ENCODE data around the gene ZNF394. TPM values are rescaled to one million over a fixed set of nuclear protein-coding genes. Genes with fewer than 3 reads are reported as not detected.
A peak's percentile ranks its signal among the peaks of the same experiment; 100 is the strongest.

The ZNF394 gene
- polyA plus RNA-seq, 3 donors = 13.7 to 14.6 (median 14.6) TPM

GRCh38 chr7:99497766-99498545 is 2.1 kb downstream of the ZNF394 start:
- DNase-seq (ENCODE audit: low read depth in 3 of 3, low spot score in 2 of 3) = no peak

DNA sequence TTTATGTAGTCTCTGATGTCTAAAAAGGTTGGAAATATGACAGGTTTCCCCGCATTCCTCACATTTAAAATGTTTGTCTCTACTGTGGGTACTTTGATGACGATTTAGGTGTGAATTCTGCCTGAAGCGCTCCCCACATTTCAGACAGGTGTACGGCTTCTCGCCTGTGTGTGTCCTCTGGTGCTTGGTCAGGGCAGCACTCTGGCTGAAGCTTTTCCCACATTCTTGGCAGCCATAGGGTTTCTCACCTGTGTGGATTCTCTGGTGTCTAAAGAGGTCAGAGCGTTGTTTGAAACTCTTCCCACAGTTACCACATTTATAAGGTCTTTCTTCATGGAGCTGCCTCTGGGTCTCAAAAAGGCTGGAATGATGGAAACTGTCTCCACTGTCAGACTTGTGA is 6.3 kb downstream of the ZNF394 start:
- DNase-seq (ENCODE audit: low read depth in 3 of 3, low spot score in 2 of 3) = no peak

DNA sequence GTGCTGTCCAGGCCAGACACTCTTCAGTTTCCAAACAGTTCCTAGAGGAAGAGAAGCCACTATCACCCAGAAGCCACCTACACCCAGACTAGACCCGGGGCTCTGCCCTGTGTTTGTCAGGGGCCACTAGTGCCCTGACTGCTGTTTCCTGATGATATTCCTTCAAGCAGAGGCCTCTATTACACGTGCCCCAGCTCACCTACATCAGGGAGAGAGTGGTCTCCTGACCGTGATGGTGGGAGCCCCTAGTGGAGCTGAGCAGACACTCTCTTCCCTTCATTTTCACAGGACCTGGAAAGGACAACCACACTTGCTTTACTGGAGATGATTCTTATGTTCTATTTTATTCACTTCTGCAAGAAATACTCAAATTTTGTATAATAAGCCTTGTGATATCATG is 9.2 kb downstream of the ZNF394 start:
- no peak for DNase-seq (ENCODE audit: low read depth in 3 of 3, low spot score in 2 of 3)

GRCh38 chr7:99489235-99489634 is 10.8 kb downstream of the ZNF394 start:
- DNase-seq (ENCODE audit: low read depth in 3 of 3, low spot score in 2 of 3) = no peak

GRCh38 chr7:99485094-99485493 is 15.0 kb downstream of the ZNF394 start:
- no peak for DNase-seq (ENCODE audit: low read depth in 3 of 3, low spot score in 2 of 3)

DNA sequence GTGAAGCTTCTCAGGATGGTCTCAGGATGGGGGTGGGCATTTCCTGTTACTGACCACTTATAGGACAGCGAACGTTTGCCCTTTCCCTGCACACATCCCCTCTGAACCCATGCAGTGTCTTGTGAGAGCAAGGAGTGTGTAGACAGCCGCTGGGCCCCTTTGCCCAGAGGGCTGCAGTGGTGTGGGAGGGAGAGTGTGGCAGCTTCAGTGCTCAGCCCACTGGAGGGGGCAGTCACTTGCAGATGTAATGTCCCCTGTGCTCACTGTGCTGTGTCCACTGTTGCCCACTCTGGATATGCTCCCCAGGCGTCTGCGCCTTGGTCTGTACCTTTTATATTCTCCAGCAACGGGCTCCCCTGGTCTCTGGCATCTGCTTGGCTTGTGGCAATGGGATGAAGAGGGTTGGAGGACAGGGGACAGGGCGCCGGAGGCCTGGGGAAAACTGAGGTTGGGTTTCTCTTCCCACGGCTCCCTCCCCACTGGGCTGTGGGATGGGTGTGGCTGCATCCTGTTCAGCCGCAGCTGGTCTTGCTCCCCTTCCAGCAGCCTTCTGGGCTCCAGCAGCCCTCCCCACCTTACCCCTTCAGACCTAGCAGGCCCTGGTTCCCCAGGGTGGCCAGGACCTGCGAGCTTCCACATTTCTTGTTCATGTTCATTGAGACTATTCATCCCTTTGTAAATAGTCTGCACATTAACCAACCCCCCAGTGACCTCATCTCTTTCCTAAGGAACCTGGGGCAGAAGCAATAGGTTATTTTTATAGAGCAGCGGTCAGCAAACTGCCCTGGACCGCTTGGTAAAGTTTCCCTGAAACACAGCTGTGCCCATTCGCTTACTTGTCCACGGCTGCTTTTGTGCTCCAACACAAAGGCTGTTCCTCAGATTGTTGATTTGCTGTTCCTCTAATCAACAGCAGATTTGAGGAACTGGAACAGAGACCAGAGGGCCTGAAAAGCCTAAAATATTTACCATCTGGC is 21.3 kb downstream of the ZNF394 start:
- DNase-seq (ENCODE audit: low read depth in 3 of 3, low spot score in 2 of 3) = no peak

DNA sequence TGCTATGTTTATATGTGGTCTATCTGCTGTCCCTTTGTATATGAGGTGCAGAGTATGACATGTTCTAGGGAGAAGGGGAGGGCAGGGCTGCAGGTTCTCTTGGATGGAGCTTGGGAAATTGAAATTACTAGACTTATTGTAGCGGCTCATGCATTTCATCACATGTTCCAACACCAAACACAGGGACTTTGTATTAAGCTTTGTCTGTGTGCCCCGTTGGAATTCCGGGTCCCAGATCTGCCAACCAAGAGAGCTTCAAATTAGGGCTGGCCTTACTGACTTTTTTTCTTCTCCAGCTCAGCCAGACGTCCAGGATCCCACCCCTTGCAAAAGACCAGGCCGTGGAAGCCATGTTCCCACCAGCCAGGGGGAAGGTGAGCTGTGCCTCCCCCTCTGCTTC is 24.0 kb downstream of the ZNF394 start:
- DNase-seq (ENCODE audit: low read depth in 3 of 3, low spot score in 2 of 3) = no peak

DNA sequence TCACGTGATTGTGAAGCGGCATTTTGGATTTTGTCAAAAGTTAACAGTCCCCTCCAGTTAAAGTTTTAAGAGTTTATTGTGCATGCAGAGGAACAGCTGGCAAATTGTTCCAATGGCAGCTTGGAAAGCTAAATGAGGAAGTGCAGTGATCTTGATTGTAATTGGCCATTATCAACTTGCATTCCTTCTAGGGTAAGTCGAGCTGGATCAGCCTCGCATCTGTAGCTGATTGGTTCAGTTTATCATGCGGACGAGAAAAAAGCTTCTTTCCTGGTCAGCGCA is 26.8 kb downstream of the ZNF394 start:
- peak; percentile 10 to 19 (median 16) for DNase-seq (ENCODE audit: low read depth in 3 of 3, low spot score in 2 of 3)

DNA sequence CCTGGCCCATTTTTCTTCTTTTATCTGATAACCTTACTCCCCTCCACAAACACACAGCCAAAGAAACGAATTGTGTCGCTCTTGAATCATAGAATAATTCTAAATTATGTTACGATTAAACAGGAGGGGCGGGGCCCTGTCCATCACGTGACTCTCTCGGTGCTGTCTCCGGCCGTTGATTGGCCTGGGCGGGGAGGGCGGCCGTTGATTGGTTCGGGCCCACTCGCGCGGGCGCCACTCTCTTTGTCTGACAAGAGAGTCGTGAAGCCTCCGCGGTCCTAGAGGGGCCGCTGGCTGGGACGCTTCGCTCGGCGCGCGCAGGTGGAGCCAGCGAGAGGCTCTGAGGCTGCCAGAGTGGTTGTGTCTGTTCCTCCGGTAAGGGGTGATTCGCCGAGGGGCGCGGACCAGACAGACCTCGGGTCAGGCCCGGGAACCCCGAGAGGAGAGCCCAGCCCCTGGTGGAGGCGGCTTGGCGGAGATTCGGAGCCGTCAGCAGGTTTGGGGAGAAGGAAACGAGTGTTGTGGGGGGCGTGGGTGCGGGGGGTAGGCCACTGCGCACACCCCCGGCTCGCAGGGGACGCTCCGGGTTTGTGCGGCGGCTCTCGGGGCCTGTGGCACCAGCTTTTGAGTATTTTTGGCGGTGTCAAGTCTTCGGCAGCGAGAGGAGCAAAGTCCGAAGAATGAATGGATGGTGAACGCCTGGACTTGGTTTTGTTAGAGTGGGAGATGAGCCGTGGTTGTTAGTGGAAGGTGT is 27.3 kb downstream of the ZNF394 start, which contains the start of gene ZNF789:
Gene ZNF789 (plus strand): TSS at position 330 of the 754 bp plus-strand sequence. CDS start 3,567 bp downstream, outside the sequence.
- peak; percentile 84 to 93 (median 90) for DNase-seq (ENCODE audit: low read depth in 3 of 3, low spot score in 2 of 3)

GRCh38 chr7:99469381-99470065 is 30.6 kb downstream of the ZNF394 start:
- DNase-seq (ENCODE audit: low read depth in 3 of 3, low spot score in 2 of 3) = no peak

GRCh38 chr7:99468336-99468918 is 31.7 kb downstream of the ZNF394 start:
- DNase-seq (ENCODE audit: low read depth in 3 of 3, low spot score in 2 of 3) = no peak

GRCh38 chr7:99465421-99465768 is 34.7 kb downstream of the ZNF394 start:
- DNase-seq (ENCODE audit: low read depth in 3 of 3, low spot score in 2 of 3) = no peak

GRCh38 chr7:99461221-99461620 is 38.9 kb downstream of the ZNF394 start:
- no peak for DNase-seq (ENCODE audit: low read depth in 3 of 3, low spot score in 2 of 3)

- DNase-seq (ENCODE audit: low read depth in 3 of 3, low spot score in 2 of 3) = no peak
Measured at GRCh38 chr7:99460651-99461050, 39.4 kb downstream of the ZNF394 start.

GRCh38 chr7:99459087-99459486 is 41.0 kb downstream of the ZNF394 start:
- DNase-seq (ENCODE audit: low read depth in 3 of 3, low spot score in 2 of 3) = no peak

GRCh38 chr7:99457650-99458493 is 42.2 kb downstream of the ZNF394 start:
- no peak for DNase-seq (ENCODE audit: low read depth in 3 of 3, low spot score in 2 of 3)

DNA sequence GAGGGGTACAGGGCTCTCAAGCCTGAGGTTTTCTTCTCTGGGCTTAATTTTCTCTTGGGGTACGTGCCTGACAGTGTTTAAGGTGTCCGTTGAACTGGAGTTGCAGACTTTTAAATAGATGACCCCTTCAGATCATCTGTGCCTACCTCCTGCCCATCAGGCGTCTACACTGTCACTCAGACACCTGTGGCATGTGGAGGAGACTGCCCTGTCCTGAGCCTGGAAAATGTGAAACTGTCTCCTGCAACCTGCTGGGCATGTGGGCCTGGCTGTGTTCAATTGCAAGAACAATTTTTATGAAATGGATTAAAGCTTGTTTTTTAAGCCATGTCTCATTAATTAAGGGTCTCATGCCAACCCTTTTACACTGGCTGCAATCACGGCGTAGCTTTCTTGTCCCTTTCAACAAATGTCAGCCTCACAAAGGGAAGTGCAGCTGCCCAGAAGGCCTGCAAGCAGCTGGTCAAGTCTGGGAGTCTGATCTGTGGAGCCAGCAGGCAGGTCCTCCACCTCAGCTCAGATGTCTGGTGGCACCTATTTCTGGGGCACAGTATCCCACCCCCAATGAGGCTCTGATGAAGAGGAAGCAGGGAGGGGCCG is 42.9 kb downstream of the ZNF394 start:
- no peak for DNase-seq (ENCODE audit: low read depth in 3 of 3, low spot score in 2 of 3)

- DNase-seq (ENCODE audit: low read depth in 3 of 3, low spot score in 2 of 3) = no peak
Measured at GRCh38 chr7:99456288-99456687, 43.8 kb downstream of the ZNF394 start.

DNA sequence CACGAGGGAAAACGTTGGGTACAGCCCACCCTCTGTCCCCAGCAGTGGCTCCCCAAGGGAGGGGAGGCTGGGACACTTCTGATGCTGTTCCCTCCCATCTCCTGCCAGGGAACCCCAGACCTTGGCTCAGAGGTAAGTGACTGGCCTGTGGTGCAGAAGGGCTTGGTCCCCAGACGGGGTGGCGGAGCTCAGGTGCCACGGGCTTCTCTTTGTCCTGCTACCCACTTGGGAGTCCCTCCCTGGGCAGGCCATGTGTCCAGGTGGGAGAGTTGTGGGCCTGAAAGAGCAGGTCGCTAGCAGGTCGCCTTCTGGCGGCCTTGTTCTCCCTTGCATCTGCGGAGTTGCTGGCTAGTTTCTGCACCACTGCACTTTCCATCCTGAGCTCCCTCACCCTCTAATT is 44.2 kb downstream of the ZNF394 start:
- no peak for DNase-seq (ENCODE audit: low read depth in 3 of 3, low spot score in 2 of 3)

Measured in right renal cortex interstitium (tissue), 3 donors.